ENCODE results near the gene NELFA. TPM values are rescaled to one million over a fixed set of nuclear protein-coding genes. Genes with fewer than 3 reads are reported as not detected.

The NELFA gene
- 10 to 100 TPM; 13.6 to 21.6 (median 16.7) TPM for total RNA-seq
- 10 to 100 TPM; 28.4 to 30.9 TPM for polyA plus RNA-seq

DNA sequence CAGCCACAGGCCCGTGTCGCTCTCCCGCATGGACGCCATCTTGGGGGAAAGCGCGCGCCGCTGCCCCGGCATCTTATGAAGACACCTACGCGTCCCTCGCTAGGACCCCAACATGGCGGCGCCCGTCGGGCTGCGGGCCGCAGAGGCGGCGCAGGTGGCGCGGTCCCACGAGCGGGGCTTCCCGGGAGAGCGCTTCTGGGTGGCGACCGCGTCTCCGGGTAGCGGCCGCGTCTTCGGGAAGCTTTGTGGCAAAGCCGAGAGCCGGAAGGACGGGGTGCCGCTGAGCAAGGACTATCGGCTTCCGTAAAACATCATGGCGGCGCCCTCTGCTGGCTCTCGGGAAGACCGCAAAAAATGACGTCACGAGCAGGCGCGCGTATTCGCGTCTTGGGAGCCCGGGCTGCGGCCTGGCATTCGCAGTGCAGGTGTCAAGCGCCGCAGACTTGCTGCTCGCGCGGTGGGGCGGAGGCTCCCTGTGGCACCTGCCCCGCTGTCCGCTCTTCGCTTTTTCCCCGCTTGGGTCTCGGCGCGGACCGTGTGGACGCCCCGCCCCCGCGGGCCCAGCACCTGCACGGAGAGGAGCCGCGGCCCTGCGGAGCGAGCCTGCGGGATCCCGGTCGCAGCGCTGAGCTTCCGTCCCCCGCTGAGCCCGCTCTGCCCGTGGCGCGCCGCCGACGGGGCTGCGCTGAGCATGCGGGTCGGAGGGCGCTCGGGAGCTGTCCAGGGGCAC, at the start of gene NELFA:
Gene NELFA, minus strand, starts transcription at position 54 of the 730 bp plus-strand sequence. Its CDS starts 15 bp downstream, at position 39.
- Histone ChIP-seq H3K4me1 (peaks cover 0 to 15% (median 6%) of the 10 kb centered on the region in 3 donors), H3K4me3 (peak within 1 kb of the TSS; percentile 79 to 91 (median 88)), H3K36me3 (no peaks in the 10 kb centered on the region), H3K9me3 (no peaks in the 10 kb centered on the region), H3K27ac (peak within 1 kb of the TSS; percentile 90 to 99 (median 96)), H3K27me3 (no peaks in the 10 kb centered on the region)
- DNase-seq, result peak; percentile 95 to 98 (median 96)
- ATAC-seq, result peak; percentile 90 to 96 (median 92)
- no peak for FAIRE-seq
- peak in 2 of 4 donors; percentile 31 to 37 for TF ChIP-seq CTCF (IDR thresholded peaks at IDR 0.05)
- intact Hi-C loops (cut with DNase I), result no loop called here
- WGBS, 2 donors, result 0% methylated on average over 92 to 95 of the region's 95 CpGs

GRCh38 chr4:2057382-2058065, 48.8 kb upstream of the NELFA start:
- no peak for ATAC-seq
- FAIRE-seq, result no peak
- Histone ChIP-seq H3K36me3 (no peaks in the 10 kb centered on the region), H3K27ac (no peak overlapping the region), H3K4me3 (no peak overlapping the region), H3K27me3 (no peaks in the 10 kb centered on the region), H3K4me1 (no peaks in the 10 kb centered on the region), H3K9me3 (no peaks in the 10 kb centered on the region)
- no peak for TF ChIP-seq CTCF (IDR thresholded peaks at IDR 0.05)
- DNase-seq, result peak in 1 of 6 donors; percentile 45
- WGBS, 2 donors, result 85% methylated on average over 26 of the region's 26 CpGs
- intact Hi-C loops (cut with DNase I), result no loop called here

DNA sequence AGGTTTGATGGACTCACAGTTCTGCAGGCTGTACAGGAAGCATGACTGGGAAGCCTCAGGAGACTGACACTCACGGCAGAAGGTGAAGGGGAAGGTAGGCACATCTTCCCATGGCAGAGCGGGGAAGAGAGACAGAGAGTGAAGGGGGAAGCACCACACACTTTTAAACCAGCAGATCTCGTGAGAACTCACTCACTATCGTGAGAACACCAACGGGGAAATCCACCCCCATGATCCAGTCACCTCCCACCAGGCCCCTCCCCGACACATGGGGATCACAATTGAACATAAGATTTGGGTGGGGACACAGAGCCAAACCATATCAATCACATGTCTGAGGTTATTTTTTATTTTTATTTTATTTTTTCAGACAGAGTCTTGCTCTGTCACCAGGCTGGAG, 45.4 kb upstream of the NELFA start:
- H3K4me1 ChIP-seq, result no peaks in the 10 kb centered on the region
- intact Hi-C loops (cut with DNase I), result no loop called here
- FAIRE-seq, result no peak
- H3K36me3 ChIP-seq, result no peaks in the 10 kb centered on the region
- no peaks in the 10 kb centered on the region for H3K27me3 ChIP-seq
- H3K9me3 ChIP-seq, result no peaks in the 10 kb centered on the region
- 75 to 81% methylated on average over 6 of the region's 6 CpGs for WGBS, 2 donors
- ATAC-seq, result no peak
- no peak overlapping the region for H3K4me3 ChIP-seq
- H3K27ac ChIP-seq, result no peak overlapping the region
- DNase-seq, result no peak
- TF ChIP-seq CTCF (IDR thresholded peaks at IDR 0.05), result no peak

DNA sequence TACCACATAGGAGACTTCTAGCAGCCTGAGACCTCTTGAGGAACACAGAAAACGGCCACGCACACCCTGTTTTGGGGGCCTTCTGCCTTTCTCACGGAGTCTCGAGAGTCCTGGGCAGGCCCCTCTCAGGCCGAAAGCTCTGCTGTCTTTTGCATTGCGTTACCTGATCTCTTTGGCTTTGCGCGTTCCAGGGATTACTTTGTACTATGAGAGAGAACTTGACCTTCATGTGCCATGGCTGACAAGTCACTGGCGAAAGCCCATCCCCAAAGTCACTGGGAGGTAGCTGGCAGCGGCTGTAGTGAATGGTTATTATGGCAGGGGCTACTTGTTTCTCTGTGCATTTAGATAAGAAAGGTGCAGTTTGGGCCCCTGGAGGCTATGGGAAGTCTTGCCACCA, 42.3 kb upstream of the NELFA start:
- Histone ChIP-seq H3K27me3 (no peaks in the 10 kb centered on the region), H3K4me1 (no peaks in the 10 kb centered on the region), H3K9me3 (no peaks in the 10 kb centered on the region), H3K4me3 (no peak overlapping the region), H3K36me3 (no peaks in the 10 kb centered on the region), H3K27ac (no peak overlapping the region)
- no peak for DNase-seq
- FAIRE-seq, result no peak
- WGBS, 2 donors, result 78% methylated on average over 10 of the region's 10 CpGs
- TF ChIP-seq CTCF (IDR thresholded peaks at IDR 0.05), result no peak
- no peak for ATAC-seq
- intact Hi-C loops (cut with DNase I), result no loop called here

- Histone ChIP-seq H3K27me3 (no peaks in the 10 kb centered on the region), H3K9me3 (no peaks in the 10 kb centered on the region), H3K4me3 (no peak overlapping the region), H3K4me1 (no peaks in the 10 kb centered on the region), H3K36me3 (no peaks in the 10 kb centered on the region), H3K27ac (no peak overlapping the region)
- ATAC-seq (no peak), DNase-seq (no peak), FAIRE-seq (no peak)
- WGBS, 2 donors, result 88 to 89% methylated on average over 7 of the region's 7 CpGs
- no peak for TF ChIP-seq CTCF (IDR thresholded peaks at IDR 0.05)
- intact Hi-C loops (cut with DNase I), result no loop called here
These were observed 41.0 kb upstream of the NELFA start for GRCh38 chr4:2049811-2050210.
